ENCODE results near the gene ADPRH. TPM values are rescaled to one million over a fixed set of nuclear protein-coding genes. Genes with fewer than 3 reads are reported as not detected.

ADPRH gene
- total RNA-seq, 1 donor from 2014 or later = 5.1 TPM

- Mint-ChIP-seq H3K36me3 (ENCODE audit: low read depth, unreplicated experiment) (peaks cover 4% of the 10 kb centered on the region), H3K9me3 (ENCODE audit: unreplicated experiment) (no peaks in the 10 kb centered on the region), H3K27me3 (ENCODE audit: unreplicated experiment) (peaks cover 4% of the 10 kb centered on the region)
Observed at GRCh38 chr3:119569156-119569555, 10.1 kb upstream of the ADPRH start.

DNA sequence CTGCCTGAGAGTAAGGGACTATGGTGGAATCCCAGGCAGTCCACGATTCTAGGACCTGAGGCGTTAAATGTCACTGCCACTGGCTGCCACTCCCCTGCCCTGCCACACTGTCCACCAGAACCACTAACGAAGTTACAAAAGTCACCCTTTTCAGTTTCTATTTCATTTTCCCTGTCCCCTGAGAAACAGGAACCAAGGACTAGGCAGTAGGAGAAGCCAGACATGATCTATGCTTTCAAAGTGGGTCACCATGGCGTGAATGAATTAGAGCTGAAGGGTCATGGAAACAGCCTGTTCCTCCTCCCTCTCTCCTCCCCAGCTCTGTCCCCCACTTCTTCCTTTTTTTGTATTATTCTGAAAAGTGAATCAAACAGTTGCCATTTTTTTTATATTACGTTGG is 9.1 kb upstream of the ADPRH start:
- Mint-ChIP-seq H3K36me3 (ENCODE audit: low read depth, unreplicated experiment) (peaks cover 4% of the 10 kb centered on the region), H3K4me3 (ENCODE audit: unreplicated experiment) (no peak overlapping the region), H3K9me3 (ENCODE audit: unreplicated experiment) (no peaks in the 10 kb centered on the region), H3K27me3 (ENCODE audit: unreplicated experiment) (peaks cover 4% of the 10 kb centered on the region), H3K4me1 (ENCODE audit: unreplicated experiment) (peaks cover 2% of the 10 kb centered on the region), H3K27ac (ENCODE audit: unreplicated experiment) (no peak overlapping the region)
- no peak for DNase-seq (ENCODE audit: low spot score)
- TF ChIP-seq, protein P1, sequence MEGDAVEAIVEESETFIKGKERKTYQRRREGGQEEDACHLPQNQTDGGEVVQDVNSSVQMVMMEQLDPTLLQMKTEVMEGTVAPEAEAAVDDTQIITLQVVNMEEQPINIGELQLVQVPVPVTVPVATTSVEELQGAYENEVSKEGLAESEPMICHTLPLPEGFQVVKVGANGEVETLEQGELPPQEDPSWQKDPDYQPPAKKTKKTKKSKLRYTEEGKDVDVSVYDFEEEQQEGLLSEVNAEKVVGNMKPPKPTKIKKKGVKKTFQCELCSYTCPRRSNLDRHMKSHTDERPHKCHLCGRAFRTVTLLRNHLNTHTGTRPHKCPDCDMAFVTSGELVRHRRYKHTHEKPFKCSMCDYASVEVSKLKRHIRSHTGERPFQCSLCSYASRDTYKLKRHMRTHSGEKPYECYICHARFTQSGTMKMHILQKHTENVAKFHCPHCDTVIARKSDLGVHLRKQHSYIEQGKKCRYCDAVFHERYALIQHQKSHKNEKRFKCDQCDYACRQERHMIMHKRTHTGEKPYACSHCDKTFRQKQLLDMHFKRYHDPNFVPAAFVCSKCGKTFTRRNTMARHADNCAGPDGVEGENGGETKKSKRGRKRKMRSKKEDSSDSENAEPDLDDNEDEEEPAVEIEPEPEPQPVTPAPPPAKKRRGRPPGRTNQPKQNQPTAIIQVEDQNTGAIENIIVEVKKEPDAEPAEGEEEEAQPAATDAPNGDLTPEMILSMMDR (IDR thresholded peaks at IDR 0.05; ENCODE audit: unreplicated experiment) = no peak

More at GRCh38 chr3:119569156-119569555, 10.1 kb upstream of the ADPRH start:
- H3K4me3 Mint-ChIP-seq (ENCODE audit: unreplicated experiment) = no peak overlapping the region
- no peak overlapping the region for H3K27ac Mint-ChIP-seq (ENCODE audit: unreplicated experiment)
- no peak for DNase-seq (ENCODE audit: low spot score)
- TF ChIP-seq, protein P1 (IDR thresholded peaks at IDR 0.05; ENCODE audit: unreplicated experiment) = no peak
- H3K4me1 Mint-ChIP-seq (ENCODE audit: unreplicated experiment) = peaks cover 2% of the 10 kb centered on the region

GRCh38 chr3:119571230-119571629 is 8.1 kb upstream of the ADPRH start:
- H3K27ac Mint-ChIP-seq (ENCODE audit: unreplicated experiment) = no peak overlapping the region
- H3K4me1 Mint-ChIP-seq (ENCODE audit: unreplicated experiment) = peaks cover 2% of the 10 kb centered on the region
- DNase-seq (ENCODE audit: low spot score) = no peak

GRCh38 chr3:119571688-119572087 is 7.6 kb upstream of the ADPRH start:
- H3K4me3 Mint-ChIP-seq (ENCODE audit: unreplicated experiment) = no peak overlapping the region
- H3K4me1 Mint-ChIP-seq (ENCODE audit: unreplicated experiment) = peaks cover 2% of the 10 kb centered on the region
- H3K27ac Mint-ChIP-seq (ENCODE audit: unreplicated experiment) = no peak overlapping the region
- DNase-seq (ENCODE audit: low spot score) = no peak
- no peaks in the 10 kb centered on the region for H3K9me3 Mint-ChIP-seq (ENCODE audit: unreplicated experiment)
- H3K36me3 Mint-ChIP-seq (ENCODE audit: low read depth, unreplicated experiment) = peaks cover 4% of the 10 kb centered on the region
- TF ChIP-seq, protein P1 (IDR thresholded peaks at IDR 0.05; ENCODE audit: unreplicated experiment) = no peak
- H3K27me3 Mint-ChIP-seq (ENCODE audit: unreplicated experiment) = peaks cover 4% of the 10 kb centered on the region

More at GRCh38 chr3:119571230-119571629, 8.1 kb upstream of the ADPRH start:
- Mint-ChIP-seq H3K9me3 (ENCODE audit: unreplicated experiment) (no peaks in the 10 kb centered on the region), H3K4me3 (ENCODE audit: unreplicated experiment) (no peak overlapping the region), H3K27me3 (ENCODE audit: unreplicated experiment) (peaks cover 4% of the 10 kb centered on the region), H3K36me3 (ENCODE audit: low read depth, unreplicated experiment) (peaks cover 4% of the 10 kb centered on the region)
- TF ChIP-seq, protein P1 (IDR thresholded peaks at IDR 0.05; ENCODE audit: unreplicated experiment) = no peak

DNA sequence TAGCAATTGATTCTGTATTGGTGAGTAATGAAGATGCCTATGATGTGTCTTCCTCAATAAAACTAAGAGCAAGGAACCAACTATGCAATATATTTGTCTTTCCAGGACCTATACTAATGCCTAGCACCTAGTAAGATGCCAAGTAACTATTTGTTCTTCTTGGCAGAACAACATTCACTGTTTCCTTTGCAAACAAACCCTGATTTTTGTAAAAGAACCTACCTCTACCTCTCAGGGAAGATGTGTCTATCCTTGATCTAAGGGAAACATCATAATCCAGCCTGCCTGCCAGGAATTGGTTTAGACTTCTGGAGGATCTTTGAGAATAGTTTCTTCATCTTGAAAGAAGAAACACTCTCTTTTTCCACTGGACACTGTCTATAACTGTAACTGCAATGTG is 3.8 kb upstream of the ADPRH start:
- no peak for DNase-seq (ENCODE audit: low spot score)
- peaks cover 5% of the 10 kb centered on the region for H3K4me1 Mint-ChIP-seq (ENCODE audit: unreplicated experiment)
- no peak overlapping the region for H3K27ac Mint-ChIP-seq (ENCODE audit: unreplicated experiment)

More for the DNA sequence above, 3.8 kb upstream of the ADPRH start:
- no peaks in the 10 kb centered on the region for H3K36me3 Mint-ChIP-seq (ENCODE audit: low read depth, unreplicated experiment)
- H3K27me3 Mint-ChIP-seq (ENCODE audit: unreplicated experiment) = peaks cover 6% of the 10 kb centered on the region
- TF ChIP-seq, protein P1 (IDR thresholded peaks at IDR 0.05; ENCODE audit: unreplicated experiment) = no peak
- no peaks in the 10 kb centered on the region for H3K9me3 Mint-ChIP-seq (ENCODE audit: unreplicated experiment)
- no peak overlapping the region for H3K4me3 Mint-ChIP-seq (ENCODE audit: unreplicated experiment)

Measured in endothelial cell (in vitro differentiated cells).